Stimulated activated CD4-positive, alpha-beta T cell treated with anti-CD3 and anti-CD28 coated beads, Interleukin-1b, Interleukin-23, amount 100 ng/mL, for 48 hours (primary cell): ENCODE data around the gene BTBD6.

ENCODE experiments used
- DNase-seq: peaks from one replicate; pipeline ENCODE4 v3.0.0-alpha.2; 2020

BTBD6 gene

GRCh38 chr14:105211758-105212089 lies 36.6 kb upstream of the BTBD6 start:
- DNase-seq: no peak

GRCh38 chr14:105212541-105213300 lies 35.6 kb upstream of the BTBD6 start:
- no peak for DNase-seq

- DNase-seq: no peak
These were observed 35.0 kb upstream of the BTBD6 start for GRCh38 chr14:105213361-105213760.

- DNase-seq: no peak
These were observed 33.9 kb upstream of the BTBD6 start for GRCh38 chr14:105214324-105214915.

- no peak for DNase-seq
These were observed 32.7 kb upstream of the BTBD6 start for GRCh38 chr14:105215602-105216001.

GRCh38 chr14:105216490-105217247 lies 31.7 kb upstream of the BTBD6 start:
- DNase-seq: no peak

GRCh38 chr14:105217774-105218173 lies 30.6 kb upstream of the BTBD6 start:
- DNase-seq: no peak

- no peak for DNase-seq
These were observed 29.7 kb upstream of the BTBD6 start for GRCh38 chr14:105218611-105219010.

- DNase-seq: no peak
These were observed 29.2 kb upstream of the BTBD6 start for GRCh38 chr14:105219043-105219612.

GRCh38 chr14:105219753-105220152 lies 28.6 kb upstream of the BTBD6 start:
- no peak for DNase-seq

GRCh38 chr14:105220699-105221597 lies 27.4 kb upstream of the BTBD6 start:
- DNase-seq: no peak

- DNase-seq: no peak
These were observed 26.6 kb upstream of the BTBD6 start for GRCh38 chr14:105221598-105222178.

GRCh38 chr14:105223260-105223659 lies 25.1 kb upstream of the BTBD6 start:
- no peak for DNase-seq

GRCh38 chr14:105223770-105224544 lies 24.4 kb upstream of the BTBD6 start:
- DNase-seq: no peak

GRCh38 chr14:105224845-105225570 lies 23.3 kb upstream of the BTBD6 start:
- DNase-seq: no peak

- no peak for DNase-seq
These were observed 22.1 kb upstream of the BTBD6 start for GRCh38 chr14:105226198-105226597.

GRCh38 chr14:105227346-105227745 lies 21.0 kb upstream of the BTBD6 start:
- DNase-seq: no peak

GRCh38 chr14:105228562-105228961 lies 19.8 kb upstream of the BTBD6 start:
- DNase-seq: no peak

- DNase-seq: no peak
These were observed 19.2 kb upstream of the BTBD6 start for GRCh38 chr14:105229099-105229655.

- DNase-seq: no peak
These were observed 7.3 kb upstream of the BTBD6 start for GRCh38 chr14:105240811-105241576.
